Measurements from ENCODE around the gene FRAS1.

- TF ChIP-seq, protein P1, sequence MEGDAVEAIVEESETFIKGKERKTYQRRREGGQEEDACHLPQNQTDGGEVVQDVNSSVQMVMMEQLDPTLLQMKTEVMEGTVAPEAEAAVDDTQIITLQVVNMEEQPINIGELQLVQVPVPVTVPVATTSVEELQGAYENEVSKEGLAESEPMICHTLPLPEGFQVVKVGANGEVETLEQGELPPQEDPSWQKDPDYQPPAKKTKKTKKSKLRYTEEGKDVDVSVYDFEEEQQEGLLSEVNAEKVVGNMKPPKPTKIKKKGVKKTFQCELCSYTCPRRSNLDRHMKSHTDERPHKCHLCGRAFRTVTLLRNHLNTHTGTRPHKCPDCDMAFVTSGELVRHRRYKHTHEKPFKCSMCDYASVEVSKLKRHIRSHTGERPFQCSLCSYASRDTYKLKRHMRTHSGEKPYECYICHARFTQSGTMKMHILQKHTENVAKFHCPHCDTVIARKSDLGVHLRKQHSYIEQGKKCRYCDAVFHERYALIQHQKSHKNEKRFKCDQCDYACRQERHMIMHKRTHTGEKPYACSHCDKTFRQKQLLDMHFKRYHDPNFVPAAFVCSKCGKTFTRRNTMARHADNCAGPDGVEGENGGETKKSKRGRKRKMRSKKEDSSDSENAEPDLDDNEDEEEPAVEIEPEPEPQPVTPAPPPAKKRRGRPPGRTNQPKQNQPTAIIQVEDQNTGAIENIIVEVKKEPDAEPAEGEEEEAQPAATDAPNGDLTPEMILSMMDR (IDR thresholded peaks at IDR 0.05; ENCODE audit: borderline replicate concordance, extremely low read depth, low read length, poor library complexity, severe bottlenecking), result no peak
- no peak for TF ChIP-seq EZH2 (IDR thresholded peaks at IDR 0.05; ENCODE audit: borderline replicate concordance, low read depth, low read length, severe bottlenecking)
Measured at GRCh38 chr4:78024085-78024484, 33.0 kb upstream of the FRAS1 start.

All from DND-41 (cell line).